HG02642 (cell line): Measurements from ENCODE around the gene ETV6.
A peak's percentile ranks its signal among the peaks of the same experiment; 100 is the strongest.

Experiments
- ATAC-seq: cut with Tn5 transposase; IDR thresholded peaks from one replicate; pipeline ENCODE4 v1.9.1; 2021; ENCODE audit warnings: mild to moderate bottlenecking; ENCODE audit not compliant: unreplicated experiment, poor library complexity

The ETV6 gene

DNA sequence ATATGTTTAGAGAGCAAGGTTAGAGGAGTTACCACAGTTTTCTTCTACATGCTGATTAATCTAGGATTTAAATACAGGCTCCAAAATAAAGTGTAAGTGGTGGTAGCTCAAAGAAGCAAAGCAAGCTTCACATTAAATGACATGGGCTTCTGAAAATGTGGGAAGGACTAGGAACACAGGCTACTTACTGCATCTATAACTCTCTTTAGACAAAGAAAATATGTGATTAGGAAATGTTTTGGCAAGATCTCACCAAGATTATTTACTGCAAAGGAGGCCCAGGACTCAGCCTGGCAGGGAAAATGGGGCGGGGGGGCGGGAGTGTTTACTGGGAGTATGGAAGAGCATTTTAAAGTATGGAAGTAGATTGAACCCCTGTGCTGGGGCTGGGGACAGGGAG is 39.4 kb downstream of the ETV6 start:
- no peak for ATAC-seq

DNA sequence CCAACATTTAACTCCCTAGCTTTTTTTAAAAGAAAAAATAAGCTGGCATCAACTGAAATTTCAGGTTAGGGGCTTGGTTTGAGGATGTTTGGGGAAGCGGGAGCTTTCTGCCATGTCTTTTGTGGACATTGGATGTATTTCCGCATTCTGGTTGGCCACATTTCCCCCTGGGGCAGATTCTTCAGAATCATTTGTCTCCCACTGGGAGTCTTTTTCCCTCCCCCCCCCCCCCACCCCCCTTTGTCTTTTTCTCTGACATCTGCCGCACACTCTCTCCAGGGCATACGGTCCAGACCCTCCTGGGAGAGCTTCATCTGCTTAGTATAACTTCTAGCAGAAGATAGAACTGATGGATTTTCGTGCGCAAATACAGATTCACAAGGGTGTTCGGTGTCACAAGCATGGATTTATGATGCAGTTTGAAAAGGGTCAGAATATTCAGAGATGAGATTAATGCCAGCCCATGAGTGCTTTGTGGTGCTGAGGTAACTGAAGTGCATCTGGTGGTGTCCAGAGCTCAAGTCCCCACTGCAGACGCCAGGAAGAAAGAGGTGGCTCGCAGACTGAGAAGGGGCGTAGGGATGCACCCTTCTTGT is 40.2 kb downstream of the ETV6 start:
- no peak for ATAC-seq

DNA sequence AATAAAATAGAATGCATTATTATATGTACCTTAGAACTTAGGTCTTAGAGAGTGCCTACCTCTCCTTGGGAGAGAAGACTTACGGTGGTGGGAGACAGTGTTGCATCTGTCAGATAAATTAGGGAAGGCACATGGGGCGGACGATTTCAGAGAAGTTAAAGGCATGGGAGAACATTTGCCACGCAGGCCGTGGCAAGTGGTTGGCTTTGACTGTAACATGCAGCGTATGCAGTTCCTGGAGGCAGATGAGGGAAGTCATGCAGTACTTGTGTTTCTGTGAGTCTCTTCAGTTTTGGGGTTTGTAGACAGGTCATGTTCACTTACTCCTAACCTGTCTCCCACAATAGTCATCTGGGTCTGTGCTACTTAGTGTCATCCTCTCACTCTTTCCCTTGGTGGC is 43.6 kb downstream of the ETV6 start:
- ATAC-seq: no peak

DNA sequence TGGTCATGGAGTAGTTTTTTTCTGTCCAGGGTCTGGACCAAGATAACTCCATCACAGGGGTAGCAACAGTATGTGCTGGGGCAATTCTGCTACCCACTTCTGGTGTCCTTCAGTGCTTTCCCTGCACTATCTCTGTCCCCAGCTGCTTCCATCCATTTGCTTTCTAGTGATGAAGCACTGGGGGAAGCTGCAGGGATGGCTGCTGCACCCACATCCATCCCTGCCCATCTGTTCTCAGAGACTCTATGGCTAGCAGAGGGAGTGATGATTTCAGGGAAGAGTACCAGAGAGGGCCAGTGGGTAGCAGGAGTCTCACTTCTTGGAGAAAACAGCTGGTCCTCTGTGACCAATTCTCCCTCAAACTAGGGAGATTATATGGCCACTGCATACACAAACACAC is 44.1 kb downstream of the ETV6 start:
- no peak for ATAC-seq

DNA sequence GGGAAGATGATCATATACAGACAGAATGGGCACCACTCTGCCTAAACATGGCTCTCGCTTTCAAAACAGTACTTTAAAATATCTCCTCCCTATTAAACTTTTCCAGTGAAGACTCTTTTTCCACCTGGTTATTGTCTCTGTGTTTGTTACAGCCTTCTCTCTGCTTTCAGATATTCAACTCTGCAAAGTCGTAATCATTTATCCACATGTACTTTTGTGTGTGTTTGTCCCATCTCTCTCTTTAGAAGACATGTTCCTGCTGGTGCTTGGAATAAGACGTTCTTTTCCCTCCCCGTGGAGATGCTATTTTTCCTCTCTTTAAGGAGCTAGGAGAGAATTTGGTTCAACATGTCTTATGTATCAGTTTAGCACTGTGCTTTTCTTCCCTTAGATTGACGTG is 45.1 kb downstream of the ETV6 start:
- ATAC-seq: no peak

DNA sequence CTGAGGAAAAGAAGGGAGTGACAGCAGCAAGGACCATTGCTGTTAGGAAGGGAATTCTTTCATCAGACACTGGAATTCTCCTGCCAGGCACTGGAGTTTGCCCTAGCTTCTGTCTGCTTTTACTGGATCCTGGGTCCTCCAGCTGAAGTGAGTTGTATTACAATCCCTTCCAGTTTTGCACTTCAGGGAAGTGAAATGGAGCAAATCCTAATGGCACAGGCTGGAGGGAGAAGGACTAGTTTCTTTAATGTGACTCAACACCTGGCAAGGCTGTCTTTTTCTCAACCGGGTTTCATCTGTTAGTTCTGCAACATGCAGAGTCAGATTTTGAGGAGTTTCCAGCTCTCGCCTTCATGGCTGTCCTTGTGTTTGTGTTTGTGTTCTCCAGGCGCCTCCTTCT is 45.8 kb downstream of the ETV6 start:
- no peak for ATAC-seq

DNA sequence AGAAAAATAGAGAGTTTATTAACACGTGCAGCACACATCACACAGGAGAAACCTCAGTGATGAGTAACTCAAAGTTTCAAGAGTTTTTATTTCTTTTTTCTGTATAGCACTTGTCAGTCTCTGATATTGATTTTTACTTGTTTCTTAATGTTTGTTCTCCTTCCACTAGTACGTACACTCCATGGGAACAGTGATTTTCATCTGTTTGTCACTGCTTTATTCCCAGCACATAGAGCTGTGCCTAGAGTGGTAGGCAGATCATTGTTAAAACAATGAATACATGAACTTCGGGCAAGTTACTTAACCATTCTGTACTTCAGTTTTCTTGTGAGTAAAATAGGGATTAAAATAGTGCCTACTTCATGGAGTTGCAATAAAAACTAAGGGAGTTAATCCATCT is 46.6 kb downstream of the ETV6 start:
- no peak for ATAC-seq

DNA sequence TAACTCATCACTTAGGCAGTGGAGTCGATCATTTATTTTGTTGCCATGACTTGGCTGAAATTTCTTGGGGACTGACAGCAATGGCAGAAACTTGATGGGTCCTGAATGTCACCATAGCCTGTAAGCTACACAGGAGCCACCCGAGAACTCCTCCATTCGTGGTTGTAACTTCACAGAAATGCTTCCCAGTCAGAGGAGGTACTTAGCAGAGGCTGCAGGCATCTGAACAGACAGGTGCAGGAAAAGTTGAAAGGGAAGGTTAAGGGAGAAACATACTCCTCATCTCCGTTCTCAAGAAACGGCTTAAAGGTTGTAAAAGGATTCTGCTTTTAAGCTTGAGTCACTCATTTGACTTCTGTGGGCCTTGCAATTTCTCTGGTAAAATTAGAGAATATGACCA is 47.7 kb downstream of the ETV6 start:
- no peak for ATAC-seq

DNA sequence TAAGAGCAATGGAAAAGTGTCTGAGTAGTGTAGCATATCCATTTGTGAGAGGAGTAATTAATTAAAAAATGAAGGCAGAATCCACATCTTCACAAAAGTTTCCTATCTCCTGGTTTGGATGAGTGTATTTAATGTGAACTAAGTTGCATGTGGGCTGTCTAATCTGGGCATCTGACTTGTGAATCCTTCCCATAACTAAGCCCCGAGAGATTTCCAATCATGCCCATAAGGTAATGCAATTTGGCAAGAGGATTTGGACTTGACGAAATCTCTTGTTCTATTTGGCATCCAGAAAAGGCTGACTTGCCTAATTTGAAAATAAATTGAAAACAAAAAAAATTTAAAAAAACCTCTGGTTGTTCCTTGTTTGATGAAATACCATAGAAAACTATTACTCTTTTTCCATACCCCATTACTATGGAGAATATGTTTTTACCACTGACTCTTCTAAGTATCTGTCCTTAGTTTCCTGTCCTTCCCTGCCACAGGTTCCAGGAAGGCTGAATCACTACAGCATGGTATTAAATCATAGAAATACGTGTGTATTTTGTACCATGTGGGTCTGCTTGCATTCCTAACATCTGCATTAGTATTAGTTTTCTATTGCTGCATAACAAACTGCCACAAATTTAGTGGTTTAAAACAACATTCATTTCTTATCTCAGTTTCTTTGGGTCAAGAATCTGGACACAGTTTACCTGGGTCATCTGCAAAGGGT is 48.4 kb downstream of the ETV6 start:
- no peak for ATAC-seq

DNA sequence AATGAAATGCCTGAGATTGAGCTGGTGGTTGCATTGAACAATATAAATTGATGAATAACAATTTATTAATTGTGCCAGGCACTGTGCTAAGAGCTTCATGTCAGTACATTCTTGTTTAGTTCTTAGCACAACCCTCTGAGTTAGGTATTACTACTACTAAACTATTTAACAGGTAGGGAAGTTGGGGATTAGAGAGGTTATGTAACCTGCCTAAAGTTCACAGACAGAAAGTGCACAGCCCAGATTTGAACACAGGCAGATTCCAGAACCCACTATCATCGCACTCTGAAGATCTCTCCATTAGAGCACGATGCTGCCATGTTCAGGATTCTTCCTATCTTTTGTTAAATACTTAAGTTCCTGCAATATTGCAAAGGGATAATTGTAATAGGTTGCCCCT is 49.3 kb downstream of the ETV6 start:
- ATAC-seq: no peak

DNA sequence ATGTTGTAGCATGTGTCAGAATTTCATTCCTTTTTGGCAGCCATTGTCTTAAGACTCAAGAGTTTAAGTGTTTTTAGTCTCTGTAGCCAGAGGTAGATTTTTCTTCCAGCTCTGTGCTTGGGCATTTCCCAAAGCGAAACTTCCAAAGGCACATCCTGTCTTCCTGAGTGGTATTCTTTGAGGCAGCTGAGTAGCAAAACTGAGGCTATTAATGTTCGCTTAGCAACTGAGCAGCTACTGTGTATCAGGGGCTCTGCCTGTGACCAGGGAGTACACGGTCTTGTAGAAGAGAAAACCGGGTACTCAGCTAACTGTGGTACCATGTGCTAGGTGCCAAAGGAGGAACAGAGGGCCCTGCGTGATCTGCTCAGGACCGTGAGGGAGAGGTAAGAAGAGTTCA is 52.0 kb downstream of the ETV6 start:
- no peak for ATAC-seq

DNA sequence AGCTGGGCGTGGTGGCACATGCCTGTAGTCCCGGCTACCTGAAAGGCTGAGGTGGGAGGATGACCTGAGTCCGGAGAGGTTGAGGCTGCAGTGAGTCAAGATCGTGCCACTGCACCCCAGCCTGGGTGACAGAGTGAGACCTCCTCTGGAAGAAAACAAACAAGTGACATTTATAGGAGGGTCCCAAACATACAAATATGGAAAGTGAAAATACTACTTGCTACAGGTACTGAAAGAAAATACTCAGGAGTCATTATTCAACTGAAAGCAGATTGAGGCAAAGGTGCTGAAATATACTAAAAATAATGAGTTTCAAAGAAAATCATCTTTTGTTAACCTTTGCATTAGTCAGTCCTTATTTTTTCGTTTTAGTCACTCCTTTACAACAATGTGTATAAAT is 53.5 kb downstream of the ETV6 start:
- peak; percentile 56 for ATAC-seq

DNA sequence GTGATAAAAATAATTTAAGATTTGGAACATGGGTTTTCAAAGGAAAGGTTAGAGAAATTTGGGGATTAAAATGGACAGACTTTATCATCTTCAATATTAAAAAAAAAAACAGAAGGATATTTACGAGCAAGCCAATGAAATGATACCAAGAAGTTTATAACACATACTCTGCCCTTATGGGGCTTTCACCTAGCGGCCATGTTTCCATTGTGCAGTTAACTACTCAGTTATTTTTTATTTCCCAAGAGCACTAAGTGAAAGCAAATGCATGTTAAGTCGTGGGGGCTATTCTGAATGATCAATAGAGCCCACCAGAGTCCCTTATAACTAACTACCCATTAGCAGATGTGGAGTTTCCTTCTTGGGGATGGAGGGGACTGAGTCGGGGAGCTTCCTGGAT is 53.9 kb downstream of the ETV6 start:
- no peak for ATAC-seq

DNA sequence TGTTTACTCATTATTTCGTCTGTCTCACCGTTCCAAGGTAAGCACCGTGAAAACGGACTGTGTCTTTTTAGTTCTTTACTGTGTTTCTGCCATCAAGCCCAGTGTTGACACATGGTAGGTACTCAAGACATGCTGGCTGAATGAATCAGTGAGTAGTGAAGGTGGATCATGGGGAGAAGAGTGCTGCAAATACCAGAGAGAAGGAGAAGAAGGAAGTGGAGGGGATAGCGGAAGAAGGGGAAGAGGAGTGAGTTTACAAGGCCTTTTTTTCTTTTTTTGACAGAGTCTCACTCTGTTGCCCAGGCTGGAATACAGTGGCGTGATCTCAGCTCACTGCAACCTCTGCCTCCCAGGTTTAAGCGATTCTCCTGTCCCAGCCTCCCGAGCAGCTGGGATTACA is 54.6 kb downstream of the ETV6 start:
- no peak for ATAC-seq

DNA sequence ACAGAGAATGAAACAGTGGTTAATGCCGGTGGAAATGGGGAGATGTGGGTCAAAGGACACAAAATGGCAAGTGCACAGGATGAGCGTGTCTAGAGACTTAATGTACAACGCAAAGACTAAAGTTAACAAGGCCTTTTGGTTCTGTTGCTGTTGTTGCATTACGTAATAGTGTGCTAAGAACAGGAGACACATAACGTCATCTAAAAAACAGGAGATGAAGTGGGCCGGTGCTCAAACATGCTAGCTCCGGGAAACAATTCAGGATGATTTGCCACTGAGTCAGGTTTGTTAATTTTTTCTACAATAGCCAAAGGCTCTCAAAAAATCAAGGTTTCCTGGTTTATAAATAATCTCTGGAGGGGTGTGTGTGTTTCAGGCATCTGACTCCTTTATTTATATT is 55.5 kb downstream of the ETV6 start:
- no peak for ATAC-seq

DNA sequence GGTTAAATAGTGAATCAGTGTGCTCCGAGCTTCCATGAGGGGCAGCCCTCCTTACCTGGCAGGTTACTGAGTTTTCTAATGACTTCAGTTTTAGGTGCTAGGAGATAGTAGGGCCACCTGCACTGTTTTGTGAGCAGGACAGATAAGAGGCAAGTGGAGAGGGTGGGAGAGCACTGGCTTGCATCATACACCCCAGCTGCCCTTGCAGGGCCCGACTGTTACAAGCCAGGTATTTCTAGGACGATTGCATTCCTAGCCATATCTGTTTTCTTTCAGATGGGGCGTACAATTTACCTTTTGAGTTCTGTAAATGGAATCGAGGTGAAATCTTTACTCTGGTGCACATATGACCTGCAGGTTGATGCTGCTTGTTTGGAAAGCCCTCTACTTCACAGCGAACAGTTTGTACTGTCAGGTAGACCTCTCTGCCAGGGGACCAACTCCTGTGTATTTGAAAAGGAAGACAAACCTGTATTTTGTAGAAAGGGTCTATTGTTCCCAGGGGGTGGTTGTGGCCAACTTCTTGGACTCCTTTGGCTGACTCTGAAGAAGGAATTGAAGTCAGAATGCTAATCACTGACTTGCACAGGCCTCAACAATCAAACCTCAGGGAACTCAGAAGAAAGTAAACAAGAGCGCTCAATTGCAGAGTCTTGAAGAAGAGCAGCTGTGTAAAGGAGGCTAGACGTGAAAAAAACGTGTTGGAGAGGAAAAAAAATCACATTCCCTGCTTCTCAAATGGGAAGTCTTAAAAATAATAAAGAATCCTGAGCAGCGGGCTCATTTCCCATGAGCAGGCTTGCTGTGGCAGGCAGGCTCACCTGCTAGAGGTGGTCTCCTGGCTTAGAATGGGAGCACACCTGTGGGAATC is 57.3 kb downstream of the ETV6 start:
- ATAC-seq: no peak

DNA sequence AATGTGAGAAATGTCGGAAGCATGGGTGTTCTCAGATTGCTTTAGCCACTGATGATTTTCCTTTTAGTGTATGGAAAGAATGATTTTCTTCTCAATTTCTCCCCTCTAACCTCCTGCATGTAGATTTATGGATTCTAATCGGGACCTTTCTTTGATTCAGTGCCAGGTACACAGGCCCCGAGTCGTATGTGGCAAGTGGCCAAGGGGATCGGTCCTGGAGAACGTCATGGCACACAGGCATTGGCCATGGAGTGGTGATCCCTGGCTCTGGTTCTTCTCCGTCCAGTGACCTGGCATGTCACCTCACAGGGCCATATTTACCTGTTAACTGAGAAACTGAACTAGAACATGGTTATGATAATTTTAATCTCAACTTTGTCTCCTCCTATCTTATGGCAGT is 58.1 kb downstream of the ETV6 start:
- ATAC-seq: no peak

DNA sequence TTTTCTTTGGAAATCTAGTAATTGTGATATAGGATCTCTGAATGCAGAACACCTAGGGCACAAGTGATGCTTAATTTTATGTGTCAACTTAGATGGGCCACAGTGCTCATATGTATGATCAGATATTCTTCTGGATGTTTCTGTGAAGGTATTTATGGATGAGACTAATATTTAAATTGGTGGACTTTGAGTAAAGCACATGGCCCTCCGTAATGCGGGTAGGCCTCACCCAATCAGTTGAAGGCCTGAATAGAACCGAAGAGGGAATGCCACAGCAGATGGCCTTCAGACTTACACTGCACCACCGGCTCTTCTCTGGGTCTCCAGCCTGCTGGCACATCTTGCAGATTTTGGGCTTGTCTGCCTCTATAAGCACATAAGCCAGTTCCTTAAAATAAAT is 60.0 kb downstream of the ETV6 start:
- no peak for ATAC-seq

DNA sequence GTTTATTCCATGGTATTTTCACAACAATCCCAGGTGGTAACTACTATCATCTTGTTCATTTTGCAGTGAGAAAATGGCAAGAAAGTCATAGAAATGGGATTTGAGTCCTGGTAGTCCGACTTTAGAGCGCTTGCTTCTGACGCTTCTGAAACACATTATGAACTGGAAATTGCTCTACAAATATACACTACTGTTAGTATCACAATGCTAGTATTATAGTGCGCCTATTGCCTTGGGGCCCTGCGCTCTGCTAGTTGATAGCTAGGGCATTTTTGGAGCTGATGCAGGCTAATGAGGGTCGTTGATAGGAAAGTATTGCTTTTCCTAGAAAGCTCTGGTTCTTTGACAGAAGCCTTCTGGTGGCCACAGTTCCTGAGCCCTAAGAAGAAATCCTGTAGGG is 61.0 kb downstream of the ETV6 start:
- no peak for ATAC-seq

DNA sequence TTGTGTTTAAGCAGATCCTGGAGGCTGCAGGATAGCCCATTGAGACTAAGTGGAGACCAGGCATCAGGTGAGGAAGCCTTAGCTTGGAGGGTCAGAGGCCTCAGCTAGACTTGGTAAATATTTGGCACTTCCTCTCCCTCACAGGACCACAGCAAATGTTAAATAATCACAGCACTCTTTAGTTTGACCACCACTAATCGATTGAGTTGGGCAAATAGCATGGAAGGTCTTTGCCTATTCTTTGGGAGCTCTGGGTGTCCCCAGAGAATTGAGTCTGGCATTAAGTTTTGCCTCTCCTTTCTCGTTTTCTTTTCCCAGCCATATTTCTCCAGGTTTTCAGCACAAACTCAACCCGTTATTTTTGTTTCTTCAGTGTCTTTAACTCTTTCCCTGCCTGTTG is 61.4 kb downstream of the ETV6 start:
- no peak for ATAC-seq

DNA sequence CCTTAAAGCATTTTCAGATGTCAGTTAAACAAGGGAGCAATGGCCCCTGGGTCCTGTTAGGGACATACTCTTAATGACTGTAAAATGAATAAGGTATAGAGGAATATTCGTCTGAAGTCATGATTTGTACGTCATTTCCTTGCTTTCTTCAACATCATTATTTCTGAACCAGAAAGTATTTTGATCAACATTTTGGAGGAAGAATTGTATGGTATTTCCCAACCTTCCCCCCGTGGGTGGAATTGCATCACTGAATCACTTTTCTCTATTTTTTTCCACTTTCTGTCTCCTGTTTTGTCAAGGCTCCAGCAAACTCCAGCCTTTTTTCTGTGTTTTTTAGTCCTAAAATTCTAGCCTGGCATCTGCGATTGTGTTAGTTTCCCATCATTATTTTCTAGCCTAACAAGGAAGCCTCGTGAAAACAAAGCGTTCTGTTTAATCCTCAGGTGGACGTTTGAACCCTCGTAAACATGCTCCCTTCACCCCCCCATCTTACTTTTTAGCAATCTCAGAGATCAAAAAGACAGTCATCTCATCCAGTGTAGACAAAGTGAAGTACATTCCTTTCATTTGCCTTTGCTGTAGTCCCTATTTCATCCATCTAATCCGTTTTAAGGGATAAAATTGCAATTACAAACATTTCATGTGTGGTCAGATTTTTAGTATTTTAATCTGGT is 62.3 kb downstream of the ETV6 start:
- no peak for ATAC-seq
